ENCODE measurements around the gene SPIN1. TPM values are rescaled to one million over a fixed set of nuclear protein-coding genes. Genes with fewer than 3 reads are reported as not detected.
A peak's percentile ranks its signal among the peaks of the same experiment; 100 is the strongest.

The SPIN1 gene
- polyA plus RNA-seq, 3 donors = 11.0 to 14.0 (median 11.3) TPM

GRCh38 chr9:88403340-88403739 is 15.1 kb downstream of the SPIN1 start:
- Histone ChIP-seq H2AFZ (ENCODE audit: insufficient read depth, low read depth, low read length, poor library complexity, severe bottlenecking) (no peak overlapping the region), H3K4me1 (ENCODE audit: control insufficient read depth in 1 of 2, insufficient read depth in 2 of 2, low read length in 2 of 2) (no peaks in the 10 kb centered on the region), H3K27ac (ENCODE audit: low read depth in 1 of 2, low read length in 2 of 2) (no peak overlapping the region), H3K36me3 (replicated peaks in 1 of 2; ENCODE audit: control insufficient read depth in 1 of 2, insufficient read depth in 2 of 2, low read length in 2 of 2) (no peaks in the 10 kb centered on the region), H3K9me3 (replicated peaks in 1 of 2; ENCODE audit: control insufficient read depth in 1 of 2, insufficient read depth in 1 of 2, low read length in 2 of 2) (no peaks in the 10 kb centered on the region), H3K79me2 (ENCODE audit: insufficient read depth, low read length) (peaks cover 100% of the 10 kb centered on the region), H3K4me3 (replicated peaks in 1 of 3; ENCODE audit: low read depth in 2 of 3, low read length in 3 of 3) (no peak overlapping the region), H3K9ac (ENCODE audit: insufficient read depth, low read length, poor library complexity, severe bottlenecking) (no peak overlapping the region), H4K20me1 (ENCODE audit: insufficient read depth, low read length) (peaks cover 22% of the 10 kb centered on the region), H3K4me2 (replicated peaks; ENCODE audit: extremely low read depth, low read length, poor library complexity, severe bottlenecking) (no peak overlapping the region), H3K27me3 (ENCODE audit: control insufficient read depth in 2 of 2, insufficient read depth in 2 of 2, low read length in 2 of 2) (no peaks in the 10 kb centered on the region)
- Mint-ChIP-seq H3K27ac (peak overlapping the region in 1 of 7 donors; percentile 42), H3K4me1 (peaks cover 13% of the 10 kb centered on the region), H3K9me3 (peaks cover 0 to 4% (median 0%) of the 10 kb centered on the region in 7 donors), H3K27me3 (ENCODE audit: low read depth in 3 of 3) (no peaks in the 10 kb centered on the region), H3K4me3 (no peak overlapping the region), H3K36me3 (peaks cover 6 to 9% of the 10 kb centered on the region in 2 donors)
- no peak for TF ChIP-seq CTCF (IDR thresholded peaks at IDR 0.05)
- intact Hi-C loops (cut with micrococcal nuclease) = no loop called here
- 86% methylated on average over 1 of the region's 4 CpGs for WGBS (ENCODE audit: insufficient coverage)
- no peak for DNase-seq

GRCh38 chr9:88406051-88406450 is 17.8 kb downstream of the SPIN1 start:
- Mint-ChIP-seq H3K9me3 (peaks cover 0 to 19% (median 7%) of the 10 kb centered on the region in 7 donors), H3K27me3 (ENCODE audit: low read depth in 3 of 3) (peaks cover 0 to 2% (median 0%) of the 10 kb centered on the region in 3 donors), H3K27ac (no peak overlapping the region), H3K36me3 (peaks cover 3 to 10% of the 10 kb centered on the region in 2 donors), H3K4me3 (no peak overlapping the region), H3K4me1 (peaks cover 9% of the 10 kb centered on the region)
- H3K4me3 ChIP-seq (replicated peaks in 1 of 3; ENCODE audit: low read depth in 2 of 3, low read length in 3 of 3) = no peak overlapping the region
- H3K4me1 ChIP-seq (ENCODE audit: control insufficient read depth in 1 of 2, insufficient read depth in 2 of 2, low read length in 2 of 2) = no peaks in the 10 kb centered on the region
- no peaks in the 10 kb centered on the region for H3K27me3 ChIP-seq (ENCODE audit: control insufficient read depth in 2 of 2, insufficient read depth in 2 of 2, low read length in 2 of 2)
- intact Hi-C loops (cut with micrococcal nuclease) = no loop called here
- H3K4me2 ChIP-seq (replicated peaks; ENCODE audit: extremely low read depth, low read length, poor library complexity, severe bottlenecking) = no peak overlapping the region
- peaks cover 99% of the 10 kb centered on the region for H3K79me2 ChIP-seq (ENCODE audit: insufficient read depth, low read length)
- H2AFZ ChIP-seq (ENCODE audit: insufficient read depth, low read depth, low read length, poor library complexity, severe bottlenecking) = no peak overlapping the region
- no peaks in the 10 kb centered on the region for H3K36me3 ChIP-seq (replicated peaks in 1 of 2; ENCODE audit: control insufficient read depth in 1 of 2, insufficient read depth in 2 of 2, low read length in 2 of 2)
- no peak for TF ChIP-seq CTCF (IDR thresholded peaks at IDR 0.05)
- 80% methylated on average over 1 of the region's 7 CpGs for WGBS (ENCODE audit: insufficient coverage)
- H3K9ac ChIP-seq (ENCODE audit: insufficient read depth, low read length, poor library complexity, severe bottlenecking) = no peak overlapping the region
- no peak for DNase-seq
- peaks cover 6% of the 10 kb centered on the region for H4K20me1 ChIP-seq (ENCODE audit: insufficient read depth, low read length)
- peaks cover 4 to 7% of the 10 kb centered on the region in 2 donors for H3K9me3 ChIP-seq (replicated peaks in 1 of 2; ENCODE audit: control insufficient read depth in 1 of 2, insufficient read depth in 1 of 2, low read length in 2 of 2)
- H3K27ac ChIP-seq (ENCODE audit: low read depth in 1 of 2, low read length in 2 of 2) = no peak overlapping the region

All from CD14-positive monocyte (primary cell).